ENCODE results near the gene FAM216B. TPM values are rescaled to one million over a fixed set of nuclear protein-coding genes. Genes with fewer than 3 reads are reported as not detected.

Gene FAM216B
- total RNA-seq, 2 donors from 2014 or later, result 22.0 to 23.5 TPM

- H3K4me1 ChIP-seq, result peaks cover 0 to 19% of the 10 kb centered on the region in 2 donors
- TF ChIP-seq, protein P1, sequence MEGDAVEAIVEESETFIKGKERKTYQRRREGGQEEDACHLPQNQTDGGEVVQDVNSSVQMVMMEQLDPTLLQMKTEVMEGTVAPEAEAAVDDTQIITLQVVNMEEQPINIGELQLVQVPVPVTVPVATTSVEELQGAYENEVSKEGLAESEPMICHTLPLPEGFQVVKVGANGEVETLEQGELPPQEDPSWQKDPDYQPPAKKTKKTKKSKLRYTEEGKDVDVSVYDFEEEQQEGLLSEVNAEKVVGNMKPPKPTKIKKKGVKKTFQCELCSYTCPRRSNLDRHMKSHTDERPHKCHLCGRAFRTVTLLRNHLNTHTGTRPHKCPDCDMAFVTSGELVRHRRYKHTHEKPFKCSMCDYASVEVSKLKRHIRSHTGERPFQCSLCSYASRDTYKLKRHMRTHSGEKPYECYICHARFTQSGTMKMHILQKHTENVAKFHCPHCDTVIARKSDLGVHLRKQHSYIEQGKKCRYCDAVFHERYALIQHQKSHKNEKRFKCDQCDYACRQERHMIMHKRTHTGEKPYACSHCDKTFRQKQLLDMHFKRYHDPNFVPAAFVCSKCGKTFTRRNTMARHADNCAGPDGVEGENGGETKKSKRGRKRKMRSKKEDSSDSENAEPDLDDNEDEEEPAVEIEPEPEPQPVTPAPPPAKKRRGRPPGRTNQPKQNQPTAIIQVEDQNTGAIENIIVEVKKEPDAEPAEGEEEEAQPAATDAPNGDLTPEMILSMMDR (IDR thresholded peaks at IDR 0.05), result no peak
- H3K9me3 ChIP-seq, result no peaks in the 10 kb centered on the region
- no peak overlapping the region for H3K27ac ChIP-seq
- no peaks in the 10 kb centered on the region for H3K36me3 ChIP-seq
- no peaks in the 10 kb centered on the region for H3K27me3 ChIP-seq
- DNase-seq (ENCODE audit: low spot score), result no peak
- no peak overlapping the region for H3K4me3 ChIP-seq
These were observed 35.7 kb upstream of the FAM216B start for GRCh38 chr13:42745655-42746054.

DNA sequence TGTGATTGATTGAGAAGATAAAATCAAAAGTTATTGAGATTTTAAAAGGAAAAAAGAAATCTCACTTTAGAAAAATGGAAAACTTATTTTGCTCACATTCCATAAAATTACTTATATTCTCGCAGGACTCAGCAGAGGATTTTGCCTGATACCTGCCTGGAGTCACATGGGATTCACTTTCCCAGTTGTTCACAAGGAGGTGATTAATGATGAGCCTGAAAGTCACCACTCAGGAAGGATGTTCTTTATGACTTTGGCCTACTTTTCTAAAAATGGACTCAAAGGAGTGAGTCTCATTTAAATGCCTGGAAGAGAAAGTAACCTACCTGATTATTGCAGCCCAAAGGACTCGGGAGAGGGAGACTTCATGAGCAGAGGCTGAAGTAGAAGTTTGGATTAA lies 34.5 kb upstream of the FAM216B start:
- Histone ChIP-seq H3K36me3 (no peaks in the 10 kb centered on the region), H3K9me3 (no peaks in the 10 kb centered on the region), H3K27me3 (no peaks in the 10 kb centered on the region), H3K4me3 (no peak overlapping the region), H3K4me1 (peaks cover 0 to 24% of the 10 kb centered on the region in 2 donors), H3K27ac (peak overlapping the region; percentile 37 to 84)
- DNase-seq (ENCODE audit: low spot score), result no peak
- TF ChIP-seq, protein P1 (IDR thresholded peaks at IDR 0.05), result no peak

DNA sequence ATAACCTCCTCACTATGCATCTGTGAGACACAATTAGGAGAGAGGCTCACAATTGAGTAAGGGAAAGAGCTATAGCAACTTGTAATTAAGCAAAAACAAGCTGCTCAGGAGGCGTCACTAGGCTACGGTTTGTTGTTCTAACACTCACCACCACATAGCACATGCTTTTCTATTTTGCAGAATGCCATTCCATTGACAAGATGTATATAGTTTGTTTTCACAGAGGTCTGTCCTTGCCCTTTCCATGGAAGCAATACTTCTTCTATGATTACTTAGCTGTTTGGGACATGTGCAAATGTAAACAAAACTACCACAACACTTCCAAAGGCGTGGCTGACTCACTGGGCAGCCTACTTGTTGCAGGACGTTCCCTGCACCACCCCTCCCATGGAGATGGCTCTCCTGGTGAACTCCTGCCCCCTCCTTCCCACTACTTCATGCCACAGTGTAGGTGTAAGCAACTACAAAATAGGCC lies 33.9 kb upstream of the FAM216B start:
- Histone ChIP-seq H3K27ac (peak overlapping the region; percentile 37 to 84), H3K4me1 (peaks cover 0 to 24% of the 10 kb centered on the region in 2 donors), H3K9me3 (no peaks in the 10 kb centered on the region), H3K4me3 (no peak overlapping the region), H3K27me3 (no peaks in the 10 kb centered on the region), H3K36me3 (no peaks in the 10 kb centered on the region)
- no peak for DNase-seq (ENCODE audit: low spot score)
- TF ChIP-seq, protein P1 (IDR thresholded peaks at IDR 0.05), result no peak

DNA sequence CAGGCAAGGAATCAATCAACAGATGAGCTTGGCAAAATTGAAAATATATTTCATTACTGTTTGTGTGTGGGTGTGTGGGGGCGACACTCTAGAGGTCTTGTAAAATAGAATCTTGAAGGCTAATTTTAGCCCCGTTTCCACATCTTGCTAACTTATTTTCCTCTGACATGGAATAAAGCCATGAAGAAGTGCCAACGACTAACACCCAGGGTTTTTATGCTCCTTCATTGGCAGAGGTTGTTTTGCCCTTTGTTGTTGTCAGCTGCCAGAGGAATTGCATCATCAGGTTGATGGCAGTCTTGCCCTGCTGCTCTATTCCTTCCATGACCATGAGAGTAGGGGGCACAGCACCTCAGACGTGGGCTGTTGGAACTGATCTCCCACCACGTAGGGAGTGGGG lies 30.6 kb upstream of the FAM216B start:
- Histone ChIP-seq H3K36me3 (no peaks in the 10 kb centered on the region), H3K27me3 (no peaks in the 10 kb centered on the region), H3K4me1 (peaks cover 0 to 33% of the 10 kb centered on the region in 2 donors), H3K27ac (peak overlapping the region; percentile 10 to 63), H3K4me3 (no peak overlapping the region), H3K9me3 (no peaks in the 10 kb centered on the region)
- no peak for DNase-seq (ENCODE audit: low spot score)
- TF ChIP-seq, protein P1 (IDR thresholded peaks at IDR 0.05), result no peak

DNA sequence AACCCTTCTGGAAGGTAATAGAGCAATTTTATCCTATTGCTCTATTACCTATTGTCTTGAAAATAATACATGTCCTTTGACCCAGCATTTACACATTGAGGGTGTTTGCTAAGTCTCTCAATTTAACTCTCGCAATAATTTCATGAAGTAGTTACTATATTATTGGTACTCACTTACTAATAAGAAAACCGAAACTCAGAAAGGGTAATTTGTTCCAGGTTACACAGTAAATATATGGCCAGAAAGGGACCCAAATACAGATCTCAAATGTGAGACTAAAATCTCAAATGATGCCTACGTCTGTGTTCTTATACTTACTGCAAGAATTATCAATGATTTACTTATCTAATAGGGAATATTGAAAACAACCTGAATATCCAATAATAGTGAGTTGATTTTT lies 29.7 kb upstream of the FAM216B start:
- Histone ChIP-seq H3K36me3 (no peaks in the 10 kb centered on the region), H3K4me3 (no peak overlapping the region), H3K9me3 (no peaks in the 10 kb centered on the region), H3K27ac (peak overlapping the region in 1 of 2 donors; percentile 63), H3K27me3 (no peaks in the 10 kb centered on the region), H3K4me1 (peaks cover 0 to 24% of the 10 kb centered on the region in 2 donors)
- no peak for DNase-seq (ENCODE audit: low spot score)
- TF ChIP-seq, protein P1 (IDR thresholded peaks at IDR 0.05), result no peak

DNA sequence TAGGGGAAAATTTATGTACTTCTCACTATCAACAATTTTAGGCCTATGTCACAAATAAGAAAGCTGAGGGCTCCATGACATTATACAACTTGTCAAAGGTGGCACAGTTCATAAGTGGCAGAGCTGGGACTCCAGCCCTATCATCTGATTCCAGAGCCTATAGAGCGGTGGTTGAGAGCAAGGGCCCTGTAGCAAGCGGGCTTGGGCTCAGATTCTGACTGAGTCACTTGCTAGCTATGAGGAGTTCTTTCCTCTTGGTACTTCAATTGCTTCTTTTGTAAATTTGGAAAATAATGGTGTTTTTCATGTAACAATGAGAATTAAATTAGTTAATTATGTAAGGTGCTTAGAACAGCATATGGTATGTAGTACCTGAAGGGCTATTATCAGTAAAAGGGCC lies 28.7 kb upstream of the FAM216B start:
- Histone ChIP-seq H3K27ac (no peak overlapping the region), H3K27me3 (no peaks in the 10 kb centered on the region), H3K4me3 (no peak overlapping the region), H3K9me3 (no peaks in the 10 kb centered on the region), H3K36me3 (no peaks in the 10 kb centered on the region), H3K4me1 (peaks cover 0 to 21% of the 10 kb centered on the region in 2 donors)
- no peak for DNase-seq (ENCODE audit: low spot score)
- TF ChIP-seq, protein P1 (IDR thresholded peaks at IDR 0.05), result no peak

Measured in right atrium auricular region (tissue), 2 donors.